Ovary (tissue), 3 donors: ENCODE measurements around the gene GNB1L.

Experiments
- CTCF ChIP-seq, 3 donors: fragments of 450-650 bp in 2 of 3; fragments of 200-600 bp in 1 of 3; IDR thresholded peaks; one replicate each; pipeline versions ENCODE4 v1.5.1 to v1.8.0; 2016 to 2022; ENCODE audit warnings: antibody characterized with exemption in 3 of 3, mild to moderate bottlenecking in 1 of 3
- POLR2A ChIP-seq: fragments of 450-650 bp; IDR thresholded peaks from one replicate; pipeline ENCODE4 v1.6.1; 2017; ENCODE audit warnings: antibody characterized with exemption, mild to moderate bottlenecking, moderate library complexity
- donor health status: DM: no; HTN: no; CAD: no.

GRCh38 chr22:19787849-19788141 lies 66.9 kb downstream of the GNB1L start:
- no peak for TF ChIP-seq CTCF (IDR thresholded peaks at IDR 0.05)
- no peak for TF ChIP-seq POLR2A
